AG04449 (cell line): ENCODE data around the gene ANKRD65.
"Not testable (repeated sequence)": the region's sequence is repeated elsewhere in the genome, so short reads cannot be mapped to it uniquely, and the experiment has no call there.

ENCODE experiments used
- CTCF ChIA-PET: fragments of 350-600 bp; formaldehyde crosslinking; extraction: SDS; loops from one replicate; lab custom pipeline; 2021; ENCODE audit warnings: antibody characterized with exemption; lab: Yijun Ruan, JAX
- POLR2A ChIA-PET: fragments of 400-600, 350-600 bp; formaldehyde crosslinking; extraction: SDS; loops from one replicate; lab custom pipeline; 2020; ENCODE audit warnings: antibody characterized with exemption, inconsistent platforms; lab: Yijun Ruan, JAX
- DNase-seq: peaks from one replicate; pipeline ENCODE4 v3.0.0-alpha.2; 2010; ENCODE audit warnings: low read depth, low spot score
- H3K4me3 ChIP-seq: 2 replicates; pipeline ENCODE4 v1.5.1; 2011; ENCODE audit warnings: low read depth, mild to moderate bottlenecking, control low read depth, low read length
- TF ChIP-seq, protein P1 (sequence below): IDR thresholded peaks from one replicate; pipeline ENCODE4 v1.5.1; 2011; ENCODE audit warnings: mild to moderate bottlenecking, moderate library complexity, low read length, control low read depth, inconsistent platforms; ENCODE audit not compliant: insufficient read depth; ENCODE audit errors: missing control alignments

Gene ANKRD65

DNA sequence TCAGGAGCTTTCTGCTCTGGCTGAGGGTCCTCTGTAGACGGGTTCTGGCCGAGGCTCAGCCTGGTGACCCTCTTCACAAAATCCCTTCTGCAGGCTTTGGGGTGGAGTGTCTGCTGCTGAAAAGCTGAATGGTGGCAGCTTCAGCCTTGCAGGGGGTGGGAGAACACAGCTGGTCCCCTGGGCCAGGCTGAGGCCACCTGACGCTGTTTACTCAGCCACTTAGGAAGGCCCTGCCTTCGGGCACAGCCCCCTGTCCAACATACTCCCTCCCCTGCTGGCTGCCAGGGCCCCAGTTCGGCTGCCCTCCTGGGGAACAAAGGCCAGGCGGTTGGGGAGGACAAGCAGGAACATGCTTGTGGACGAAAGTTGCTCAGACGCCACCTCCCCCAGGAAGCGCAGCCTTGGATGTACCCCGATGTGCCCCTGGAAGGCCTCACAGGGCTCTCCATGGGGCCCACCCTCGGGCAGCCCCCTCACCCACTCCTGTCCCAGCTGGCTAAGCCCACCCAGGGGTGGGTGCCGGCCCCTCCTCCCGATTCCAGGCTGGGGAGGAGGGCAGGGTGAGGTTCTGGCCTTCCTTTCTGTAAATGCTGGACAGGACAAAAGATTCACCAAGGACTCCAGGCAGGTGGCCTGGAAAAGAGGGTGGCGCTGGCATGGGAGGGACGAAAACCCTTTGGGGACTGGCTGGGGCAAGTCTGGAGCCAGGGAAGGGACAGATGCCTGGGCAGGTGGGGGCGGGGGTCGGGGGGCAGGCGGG is at the start of gene ANKRD65:
Gene ANKRD65, minus strand, starts transcription at position 130 of the 760 bp plus-strand sequence. CDS start 271 bp downstream, outside the sequence.
- CTCF ChIA-PET: interaction anchor here (1.1 to 2.2 kb wide), 2 partner anchors 19 to 83 kb away, joined by 3 to 5 read pairs; no protein-coding TSS in a partner anchor
- TF ChIP-seq, protein P1, sequence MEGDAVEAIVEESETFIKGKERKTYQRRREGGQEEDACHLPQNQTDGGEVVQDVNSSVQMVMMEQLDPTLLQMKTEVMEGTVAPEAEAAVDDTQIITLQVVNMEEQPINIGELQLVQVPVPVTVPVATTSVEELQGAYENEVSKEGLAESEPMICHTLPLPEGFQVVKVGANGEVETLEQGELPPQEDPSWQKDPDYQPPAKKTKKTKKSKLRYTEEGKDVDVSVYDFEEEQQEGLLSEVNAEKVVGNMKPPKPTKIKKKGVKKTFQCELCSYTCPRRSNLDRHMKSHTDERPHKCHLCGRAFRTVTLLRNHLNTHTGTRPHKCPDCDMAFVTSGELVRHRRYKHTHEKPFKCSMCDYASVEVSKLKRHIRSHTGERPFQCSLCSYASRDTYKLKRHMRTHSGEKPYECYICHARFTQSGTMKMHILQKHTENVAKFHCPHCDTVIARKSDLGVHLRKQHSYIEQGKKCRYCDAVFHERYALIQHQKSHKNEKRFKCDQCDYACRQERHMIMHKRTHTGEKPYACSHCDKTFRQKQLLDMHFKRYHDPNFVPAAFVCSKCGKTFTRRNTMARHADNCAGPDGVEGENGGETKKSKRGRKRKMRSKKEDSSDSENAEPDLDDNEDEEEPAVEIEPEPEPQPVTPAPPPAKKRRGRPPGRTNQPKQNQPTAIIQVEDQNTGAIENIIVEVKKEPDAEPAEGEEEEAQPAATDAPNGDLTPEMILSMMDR: no peak
- H3K4me3 ChIP-seq: no peak within 1 kb of the TSS
- POLR2A ChIA-PET: no interaction called here
- DNase-seq: no peak

- H3K4me3 ChIP-seq, CTCF ChIA-PET, DNase-seq, POLR2A ChIA-PET: not testable (repeated sequence)
Observed at GRCh38 chr1:1468196-1468985, 47.3 kb upstream of the ANKRD65 start.

DNA sequence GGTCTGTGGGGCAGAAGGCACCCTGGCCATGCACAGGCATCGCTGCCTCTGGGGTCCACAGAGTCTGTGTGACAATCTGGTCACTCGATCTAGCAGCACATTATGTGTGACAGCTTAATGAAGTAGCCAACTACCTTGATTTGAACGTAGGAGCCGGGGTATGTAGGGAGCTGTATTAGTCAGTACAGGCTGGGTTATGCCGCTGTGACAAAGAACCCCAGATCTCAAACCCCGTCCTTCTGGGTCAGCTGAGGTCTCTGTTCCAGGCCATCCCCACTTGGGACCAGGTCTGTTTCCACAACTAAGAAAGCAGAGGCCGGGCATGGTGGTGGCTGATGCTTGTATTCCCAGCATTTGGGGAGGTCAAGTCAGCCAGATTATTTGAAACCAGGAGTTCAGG is 42.2 kb upstream of the ANKRD65 start:
- ChIA-PET POLR2A (no interaction called here), CTCF (interaction anchor here (1.2 to 1.3 kb wide), 2 partner anchors 22 to 92 kb away, joined by 3 read pairs; no protein-coding TSS in a partner anchor)
- no peak overlapping the region for H3K4me3 ChIP-seq
- DNase-seq: no peak
- TF ChIP-seq, protein P1: no peak

GRCh38 chr1:1462318-1462966 is 41.4 kb upstream of the ANKRD65 start:
- ChIA-PET POLR2A (no interaction called here), CTCF (interaction anchor here (1.0 to 1.3 kb wide), 3 partner anchors 21 to 91 kb away, joined by 3 to 7 read pairs (median 3); no protein-coding TSS in a partner anchor)
- DNase-seq: no peak
- no peak overlapping the region for H3K4me3 ChIP-seq
- TF ChIP-seq, protein P1: no peak

DNA sequence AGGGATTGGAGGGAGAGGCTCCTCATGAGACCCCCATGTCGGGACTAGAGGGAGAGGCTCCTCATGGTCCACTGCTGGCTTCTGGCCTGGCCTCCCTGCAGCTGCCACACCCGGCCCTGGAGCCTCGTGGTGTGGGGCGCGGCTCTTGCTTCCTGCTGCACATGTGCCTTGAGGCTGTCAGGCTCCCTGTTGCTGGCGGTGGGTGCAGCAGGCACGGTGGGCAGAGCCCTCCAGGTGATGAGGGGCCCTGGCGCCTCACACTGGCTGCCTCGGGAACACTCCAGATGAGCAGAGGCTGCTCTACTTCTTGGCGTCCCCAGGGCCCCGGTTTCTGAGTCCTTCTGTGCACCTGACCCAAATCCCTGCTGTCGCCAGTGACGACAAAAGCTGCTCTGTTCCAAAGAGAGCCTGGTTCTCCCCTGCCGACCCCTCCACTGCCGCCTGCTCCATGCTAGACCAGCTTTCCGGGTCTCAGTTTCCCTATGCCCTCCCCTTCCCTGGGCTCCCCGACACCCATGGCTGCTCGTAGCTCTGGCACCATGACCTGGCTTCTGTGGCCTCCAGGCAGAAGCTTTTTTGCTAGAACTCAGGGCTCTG is 40.7 kb upstream of the ANKRD65 start:
- POLR2A ChIA-PET: no interaction called here
- no peak overlapping the region for H3K4me3 ChIP-seq
- TF ChIP-seq, protein P1: no peak
- CTCF ChIA-PET: interaction anchor here (1.0 to 1.3 kb wide), 2 partner anchors 20 to 21 kb away, joined by 3 to 7 read pairs; no protein-coding TSS in a partner anchor
- DNase-seq: no peak

DNA sequence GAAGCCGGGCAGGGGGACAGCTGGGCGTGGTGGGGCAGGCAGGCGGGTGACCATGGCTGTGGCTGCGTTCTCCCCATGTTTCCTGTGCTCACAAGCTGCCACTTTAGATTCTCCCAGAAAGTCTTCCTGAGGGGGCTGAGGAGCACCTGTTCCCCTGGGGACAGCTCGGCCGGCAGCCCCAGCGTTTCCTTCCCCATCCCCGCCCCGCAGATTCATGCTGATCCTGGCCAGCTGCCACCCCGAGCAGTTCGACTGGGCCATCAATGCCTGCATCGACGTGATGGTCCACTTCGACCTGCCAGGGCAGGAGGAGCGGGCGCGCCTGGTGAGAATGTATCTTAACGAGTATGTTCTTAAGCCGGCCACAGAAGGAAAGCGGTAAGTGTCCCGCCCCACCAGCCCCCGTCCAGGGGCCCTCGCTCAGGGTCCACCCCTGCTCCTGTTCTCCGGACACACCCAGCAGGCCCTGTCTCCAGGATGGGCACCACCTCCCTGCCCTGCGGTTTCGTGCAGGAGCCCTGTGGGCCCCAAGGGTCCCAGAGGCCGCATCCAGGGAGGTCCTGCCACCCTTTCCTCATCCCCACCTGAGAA is 39.6 kb upstream of the ANKRD65 start:
- ChIA-PET POLR2A (no interaction called here), CTCF (no interaction called here)
- no peak overlapping the region for H3K4me3 ChIP-seq
- no peak for DNase-seq
- TF ChIP-seq, protein P1: no peak

DNA sequence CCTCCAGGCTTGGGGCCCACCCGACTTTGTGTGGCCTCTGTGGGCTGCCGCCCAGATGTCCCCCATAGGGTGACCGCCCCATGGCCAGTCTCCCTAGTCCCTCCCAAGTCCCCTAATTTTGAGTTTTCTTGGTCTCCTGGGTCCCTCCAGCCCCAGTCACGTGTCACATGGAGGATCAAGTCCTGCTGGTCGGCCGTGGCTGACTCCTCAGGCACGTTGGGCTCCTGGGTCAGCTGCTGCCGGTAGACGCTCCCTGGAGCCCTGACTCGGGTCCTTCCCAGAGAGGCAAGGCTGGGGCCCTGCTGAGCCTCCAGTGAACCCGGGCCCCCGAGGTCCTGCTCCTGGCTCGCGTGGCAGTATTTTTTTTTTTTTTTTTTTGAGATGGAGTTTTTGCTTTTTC is 38.6 kb upstream of the ANKRD65 start:
- CTCF ChIA-PET, H3K4me3 ChIP-seq, DNase-seq, POLR2A ChIA-PET: not testable (repeated sequence)

DNA sequence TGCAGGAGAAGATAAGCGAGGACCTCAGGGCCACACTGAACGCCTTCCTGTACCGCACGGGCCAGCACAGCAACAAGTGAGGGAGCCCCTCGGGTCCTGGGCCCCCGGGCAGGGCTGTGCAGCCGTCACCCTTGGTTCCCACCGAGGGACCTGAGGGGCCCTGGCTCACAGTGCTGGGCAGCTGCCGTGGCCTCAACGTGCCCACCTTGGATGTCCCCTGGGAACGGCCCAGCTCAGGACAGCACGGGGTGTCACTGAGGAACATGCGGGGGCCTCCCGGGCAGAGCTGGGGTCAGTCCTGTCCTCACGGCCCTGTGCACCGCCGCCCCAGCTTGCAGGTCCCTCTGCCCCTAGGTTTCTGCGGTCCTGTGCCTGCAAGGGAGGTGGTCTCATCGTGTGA is 38.1 kb upstream of the ANKRD65 start:
- DNase-seq, POLR2A ChIA-PET, H3K4me3 ChIP-seq: not testable (repeated sequence)
- CTCF ChIA-PET: interaction anchor here (0.6 kb wide), 1 partner anchor 40 kb away, joined by 3 read pairs; no protein-coding TSS in a partner anchor

DNA sequence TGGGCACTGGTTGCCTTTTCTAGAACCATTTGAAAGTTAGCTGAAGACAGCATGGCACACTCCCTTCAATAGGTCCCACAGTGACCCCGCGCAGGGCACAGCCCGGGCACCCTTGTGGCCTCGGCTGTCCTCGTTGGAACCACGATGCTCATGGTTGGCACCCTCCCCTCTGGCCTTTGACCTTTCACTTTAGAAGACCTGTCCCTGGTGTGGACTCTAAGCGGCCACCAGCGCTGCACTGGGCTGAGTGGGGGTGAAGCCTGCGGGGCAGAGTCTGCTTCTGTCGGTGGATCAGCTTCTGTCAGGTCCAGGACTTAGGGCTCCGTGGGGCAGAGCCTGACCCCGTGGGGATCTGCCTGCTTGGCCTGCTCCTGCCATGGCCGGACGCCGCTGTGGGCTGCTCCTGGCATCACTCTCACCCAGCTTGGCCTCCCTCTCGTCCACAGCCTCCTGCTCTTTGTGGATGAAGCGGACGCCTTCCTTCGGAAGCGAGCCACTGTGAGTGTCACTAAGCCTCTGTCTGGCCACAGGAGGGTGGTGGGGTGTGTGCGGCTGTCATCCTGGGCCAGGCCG is 35.7 kb upstream of the ANKRD65 start:
- POLR2A ChIA-PET, H3K4me3 ChIP-seq: not testable (repeated sequence)

More for the DNA sequence above, 35.7 kb upstream of the ANKRD65 start:
- CTCF ChIA-PET, DNase-seq: not testable (repeated sequence)
